Activated CD4-positive, alpha-beta T cell treated with anti-CD3 and anti-CD28 coated beads, Interleukin-2, Interleukin-6, amounts not matched to agents 100 ng/mL and 50 ng/mL, durations not matched to agents 16 hours and 8 hours (primary cell): ENCODE data around the gene ADAM12.

Experiments used
- DNase-seq: peaks from one replicate; pipeline ENCODE4 v3.0.0-alpha.2; 2020

The ADAM12 gene

GRCh38 chr10:126104767-126105166 lies 283.5 kb downstream of the ADAM12 start:
- DNase-seq, result no peak

- no peak for DNase-seq
Measured at GRCh38 chr10:126102636-126103035, 285.6 kb downstream of the ADAM12 start.

- DNase-seq, result no peak
Measured at GRCh38 chr10:126101736-126102135, 286.5 kb downstream of the ADAM12 start.

- DNase-seq, result no peak
Measured at GRCh38 chr10:126101325-126101724, 287.0 kb downstream of the ADAM12 start.

DNA sequence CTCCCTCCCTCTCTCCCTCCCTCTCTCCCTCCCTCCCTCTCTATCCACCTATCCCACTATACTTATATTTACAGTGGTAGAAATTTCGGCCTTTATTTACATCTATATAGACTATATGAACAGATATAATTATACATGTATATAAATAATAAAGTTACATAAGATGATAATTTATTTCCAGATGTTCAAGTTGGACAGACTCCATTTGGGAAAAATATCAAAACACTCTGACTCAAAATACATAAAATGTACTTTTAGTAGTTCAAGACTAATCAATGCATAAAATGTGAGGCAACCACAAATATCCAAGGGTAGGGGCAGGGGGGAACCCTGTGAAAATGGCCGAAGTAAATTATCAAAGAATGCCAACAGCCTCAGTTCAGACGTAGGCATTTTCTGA lies 288.9 kb downstream of the ADAM12 start:
- DNase-seq, result no peak

DNA sequence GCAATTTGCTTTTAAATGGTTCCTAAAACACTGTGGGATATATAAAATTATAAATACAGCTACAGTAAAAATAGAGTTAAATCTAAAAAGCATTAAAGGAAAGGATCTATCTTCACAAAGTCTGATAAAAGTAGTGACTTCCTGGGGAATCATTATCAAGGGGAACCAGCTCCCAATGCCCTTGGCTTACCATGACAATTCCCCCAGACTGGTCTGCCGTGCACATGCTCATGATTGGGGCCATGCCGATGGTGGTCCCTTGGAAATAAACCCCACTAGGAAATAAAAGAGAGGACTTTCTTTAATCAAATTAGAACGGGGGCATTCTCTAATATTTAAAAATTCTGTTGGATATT lies 290.1 kb downstream of the ADAM12 start:
- no peak for DNase-seq

- no peak for DNase-seq
Measured at GRCh38 chr10:126097558-126098225, 290.6 kb downstream of the ADAM12 start.

DNA sequence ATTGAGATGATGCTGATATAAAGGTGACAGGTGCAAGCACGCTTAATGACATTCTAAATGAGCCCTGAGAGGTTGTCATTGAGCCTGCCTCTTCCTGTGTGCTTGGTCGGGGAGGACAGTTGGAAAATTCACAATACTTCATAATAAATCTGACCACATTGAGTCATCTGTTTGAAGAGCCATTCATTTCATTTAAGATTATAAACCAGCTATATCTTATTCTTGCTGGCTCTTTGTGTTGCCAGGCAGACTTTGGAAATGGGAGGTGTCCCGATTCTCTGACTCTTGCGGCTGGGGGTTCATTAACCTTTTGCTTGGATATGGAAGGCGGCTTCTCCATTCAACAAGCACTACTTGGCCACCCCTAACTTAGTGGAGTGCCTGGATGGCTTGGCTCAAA lies 293.7 kb downstream of the ADAM12 start:
- DNase-seq, result no peak

DNA sequence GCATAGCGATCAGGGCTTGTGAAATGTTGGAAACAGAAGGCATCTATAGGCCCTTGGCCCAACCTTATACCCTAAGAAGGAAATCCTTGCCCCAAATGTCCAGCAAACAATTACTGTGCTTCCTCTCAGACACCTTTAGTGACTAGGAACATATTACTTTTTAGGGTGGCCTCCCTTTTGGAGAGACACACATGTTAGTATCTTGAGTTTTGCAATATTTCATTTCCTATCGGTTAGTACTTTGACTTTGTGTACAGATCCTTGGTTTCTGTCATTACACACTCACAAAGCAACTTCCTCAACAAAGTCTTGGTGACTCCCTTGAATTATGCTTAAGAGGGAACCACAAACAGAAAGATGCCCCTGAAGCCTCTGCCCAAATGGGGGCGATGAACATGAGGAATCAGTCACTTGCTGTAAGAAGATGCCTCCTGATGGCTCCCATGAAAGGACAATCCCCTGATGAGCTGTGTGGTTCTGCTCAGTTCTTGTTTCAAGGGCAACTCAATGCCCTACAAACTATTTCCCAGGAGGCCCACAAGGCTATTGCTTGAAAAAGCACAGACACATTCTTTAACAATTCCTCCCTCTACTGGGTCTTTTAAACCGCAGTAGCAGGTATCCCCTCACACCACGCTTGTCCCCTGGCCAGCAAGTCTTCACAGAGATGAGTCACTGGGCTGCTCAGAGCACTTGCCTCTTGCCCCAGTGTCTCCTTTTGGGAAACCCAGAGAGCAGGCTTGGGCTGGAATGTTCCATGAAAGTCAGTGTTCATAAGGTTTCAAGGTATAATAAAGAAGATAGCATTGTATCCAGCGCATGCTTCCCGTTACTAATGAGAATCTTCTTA lies 295.7 kb downstream of the ADAM12 start:
- DNase-seq, result no peak

GRCh38 chr10:126090911-126091728 lies 297.2 kb downstream of the ADAM12 start:
- no peak for DNase-seq

DNA sequence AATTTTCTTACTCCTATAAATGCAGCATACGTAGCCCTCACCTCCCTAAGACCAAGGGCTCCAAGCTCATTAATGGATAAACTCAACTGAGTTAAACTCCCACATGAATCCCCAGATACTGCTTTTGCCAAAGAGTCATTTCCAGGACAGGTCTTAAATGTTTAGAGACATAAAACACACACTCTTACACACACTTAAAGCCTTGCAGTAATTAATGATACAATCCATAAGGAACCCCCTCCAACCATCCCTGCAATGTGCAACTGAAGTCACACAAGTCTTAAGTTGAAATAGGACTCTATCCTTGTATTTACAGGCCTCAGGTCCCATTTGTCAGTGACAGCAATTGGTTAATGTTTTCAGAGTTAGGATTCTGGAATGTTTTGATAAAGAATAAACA lies 297.8 kb downstream of the ADAM12 start:
- DNase-seq, result no peak

DNA sequence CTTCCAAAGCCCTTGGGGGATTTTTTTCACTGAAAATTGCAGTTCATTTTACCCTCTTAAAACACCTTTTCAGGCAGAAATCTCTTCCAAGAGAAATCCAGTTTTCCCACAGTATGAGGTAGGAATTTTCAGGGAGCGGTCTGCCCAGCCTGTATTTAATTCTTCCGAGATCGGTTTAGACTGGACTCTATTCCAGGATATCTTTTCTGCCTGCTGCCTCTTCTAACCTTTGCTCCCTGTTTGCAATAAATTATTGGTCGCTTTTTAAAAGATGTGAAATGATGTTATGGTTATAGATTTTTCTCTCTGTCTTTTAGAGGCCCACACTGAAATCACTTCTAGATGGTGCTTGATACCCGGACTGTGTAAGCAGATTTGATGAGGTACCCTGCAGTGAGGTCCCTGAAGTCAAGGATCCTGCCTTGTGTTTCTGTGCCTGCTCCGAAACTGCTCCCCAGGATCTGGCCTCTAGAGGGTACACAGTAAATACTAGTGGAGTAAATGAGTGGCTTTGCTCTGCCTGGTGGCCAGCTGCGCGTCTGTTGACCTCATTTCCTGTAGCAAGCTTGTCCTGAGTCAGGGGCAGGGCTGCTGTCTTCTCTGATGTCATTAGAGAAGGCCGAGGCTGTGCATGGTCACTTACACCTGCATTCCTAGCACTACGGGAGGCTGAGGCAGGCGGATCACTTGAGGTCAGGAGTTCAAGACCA lies 300.3 kb downstream of the ADAM12 start:
- no peak for DNase-seq

GRCh38 chr10:126087153-126087680 lies 301.1 kb downstream of the ADAM12 start:
- DNase-seq, result no peak

- no peak for DNase-seq
Measured at GRCh38 chr10:126085806-126086205, 302.5 kb downstream of the ADAM12 start.

GRCh38 chr10:126084369-126084768 lies 303.9 kb downstream of the ADAM12 start:
- no peak for DNase-seq

DNA sequence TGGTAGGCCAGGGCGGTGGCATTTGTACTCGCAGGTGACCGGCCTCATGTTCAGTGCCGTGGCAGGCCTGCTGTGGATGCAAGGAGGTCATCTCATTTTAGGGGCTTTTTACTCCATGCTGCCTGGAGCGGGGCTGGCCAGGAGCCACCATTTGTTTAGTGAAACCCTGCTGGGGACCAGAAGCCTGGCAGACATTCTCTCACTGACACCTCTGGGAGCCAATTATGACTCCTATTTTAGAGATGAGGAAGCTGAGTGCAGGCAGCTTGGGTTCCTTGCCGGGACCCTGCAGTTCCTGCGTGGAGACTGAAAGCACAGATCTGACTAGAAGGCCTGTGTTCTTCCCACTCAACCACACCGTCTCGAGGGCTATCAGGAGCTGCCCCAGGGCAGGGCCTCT lies 305.3 kb downstream of the ADAM12 start:
- no peak for DNase-seq

GRCh38 chr10:126081841-126082466 lies 306.3 kb downstream of the ADAM12 start:
- DNase-seq, result no peak

- no peak for DNase-seq
Measured at GRCh38 chr10:126080879-126081411, 307.3 kb downstream of the ADAM12 start.

DNA sequence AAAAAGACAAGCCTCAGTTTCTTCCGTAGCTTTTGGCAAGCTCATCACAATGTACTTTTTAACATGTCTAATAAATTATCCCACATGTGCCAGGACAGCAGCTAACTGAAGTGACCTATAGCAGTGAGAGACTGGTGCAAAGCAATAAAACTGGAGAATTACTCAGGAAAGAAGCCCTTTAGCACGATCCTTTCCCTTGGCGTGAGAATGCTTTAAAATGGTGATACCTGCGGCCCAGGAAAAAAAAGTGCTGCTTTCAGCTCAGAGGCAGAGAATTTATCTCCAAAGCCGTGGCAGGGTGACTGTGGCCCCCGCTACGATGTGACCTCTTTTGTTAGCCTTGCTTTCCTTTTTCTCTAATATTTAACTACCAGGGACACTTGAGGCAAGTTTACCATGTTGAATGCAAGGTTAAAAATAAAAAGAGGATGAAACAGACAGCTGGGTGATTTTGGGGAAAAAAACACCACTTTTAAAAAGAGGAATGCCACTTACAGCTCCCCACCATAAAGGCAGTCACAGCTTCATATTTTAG lies 307.9 kb downstream of the ADAM12 start:
- no peak for DNase-seq

DNA sequence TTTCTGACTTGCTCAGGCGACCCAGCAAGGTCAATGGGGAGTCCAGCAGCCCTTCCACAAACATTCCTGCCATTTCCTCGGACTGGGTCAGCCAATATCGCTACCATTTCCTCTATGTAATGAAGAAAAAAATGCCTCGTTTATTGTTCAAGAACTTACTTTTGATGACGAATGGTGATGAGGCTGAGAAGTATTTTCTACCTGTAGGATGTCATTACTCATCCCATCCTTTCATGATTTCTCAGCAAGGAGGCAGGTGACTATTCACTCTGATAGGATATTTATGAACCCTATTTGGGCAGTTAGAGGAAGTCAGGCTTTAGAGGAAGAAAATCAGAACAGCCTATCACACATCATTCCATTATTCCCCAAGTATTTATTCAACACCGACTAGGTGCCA lies 313.3 kb downstream of the ADAM12 start:
- DNase-seq, result no peak

- DNase-seq, result no peak
Measured at GRCh38 chr10:126074291-126074690, 314.0 kb downstream of the ADAM12 start.

DNA sequence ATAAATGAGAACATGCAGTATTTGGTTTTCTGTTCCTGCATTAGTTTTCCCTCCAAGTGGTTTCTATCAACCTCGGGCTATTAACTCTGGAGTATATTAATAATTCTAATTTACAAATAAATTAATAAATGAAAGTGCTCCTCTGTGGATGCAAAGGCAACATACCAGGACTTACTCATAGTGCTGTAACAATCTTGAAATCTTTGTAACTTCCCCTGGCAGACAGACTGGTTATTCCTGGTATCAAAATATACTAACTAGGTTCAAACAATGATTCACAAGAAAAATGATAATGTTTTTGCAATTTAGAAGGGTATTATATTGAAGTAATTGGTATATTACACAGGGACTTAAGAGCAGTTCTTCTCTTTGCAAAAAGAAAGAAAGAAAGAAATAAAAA lies 314.7 kb downstream of the ADAM12 start:
- DNase-seq, result no peak
